Peyer's patch (tissue), 4 donors: ENCODE data around the gene OR2A12.

Experiments
- POLR2A ChIP-seq, 2 donors: fragments of 450-650 bp; IDR thresholded peaks; one replicate each; pipeline ENCODE4 v1.5.1; 2017; ENCODE audit warnings: antibody characterized with exemption in 2 of 2, mild to moderate bottlenecking in 2 of 2, moderate library complexity in 2 of 2
- TF ChIP-seq, protein P1 (sequence below), 6 experiments: fragments of 450-650 bp in 4 of 6; fragments of 200-600 bp in 2 of 6; sonication (generic) in 1 of 6; IDR thresholded peaks; one replicate each; pipeline ENCODE4 v1.5.1; 2017 to 2019; ENCODE audit warnings: antibody characterized with exemption in 6 of 6, mild to moderate bottlenecking in 3 of 6, moderate library complexity in 1 of 6

DNA sequence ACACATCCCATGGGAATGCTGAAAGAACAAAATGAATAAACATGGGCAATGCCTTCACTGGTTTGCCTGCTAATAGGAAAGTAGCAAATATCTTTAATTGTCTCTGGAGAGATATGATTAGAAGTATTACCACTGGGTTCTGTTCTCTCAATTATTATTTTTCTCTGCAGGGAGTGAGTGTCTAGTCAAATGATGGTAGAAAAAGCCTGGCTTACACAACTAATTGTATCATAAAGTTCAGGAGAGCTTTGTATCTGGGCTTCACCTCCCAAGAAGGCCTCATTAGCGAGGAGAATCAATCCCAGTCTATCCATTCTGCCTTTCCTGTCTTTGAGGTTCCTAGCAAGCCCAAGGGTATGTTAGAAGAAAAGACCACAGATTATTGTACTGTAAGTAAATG lies 36.8 kb downstream of the OR2A12 start, which contains the start of gene OR2A14:
- TF ChIP-seq, protein P1, sequence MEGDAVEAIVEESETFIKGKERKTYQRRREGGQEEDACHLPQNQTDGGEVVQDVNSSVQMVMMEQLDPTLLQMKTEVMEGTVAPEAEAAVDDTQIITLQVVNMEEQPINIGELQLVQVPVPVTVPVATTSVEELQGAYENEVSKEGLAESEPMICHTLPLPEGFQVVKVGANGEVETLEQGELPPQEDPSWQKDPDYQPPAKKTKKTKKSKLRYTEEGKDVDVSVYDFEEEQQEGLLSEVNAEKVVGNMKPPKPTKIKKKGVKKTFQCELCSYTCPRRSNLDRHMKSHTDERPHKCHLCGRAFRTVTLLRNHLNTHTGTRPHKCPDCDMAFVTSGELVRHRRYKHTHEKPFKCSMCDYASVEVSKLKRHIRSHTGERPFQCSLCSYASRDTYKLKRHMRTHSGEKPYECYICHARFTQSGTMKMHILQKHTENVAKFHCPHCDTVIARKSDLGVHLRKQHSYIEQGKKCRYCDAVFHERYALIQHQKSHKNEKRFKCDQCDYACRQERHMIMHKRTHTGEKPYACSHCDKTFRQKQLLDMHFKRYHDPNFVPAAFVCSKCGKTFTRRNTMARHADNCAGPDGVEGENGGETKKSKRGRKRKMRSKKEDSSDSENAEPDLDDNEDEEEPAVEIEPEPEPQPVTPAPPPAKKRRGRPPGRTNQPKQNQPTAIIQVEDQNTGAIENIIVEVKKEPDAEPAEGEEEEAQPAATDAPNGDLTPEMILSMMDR (IDR thresholded peaks at IDR 0.05), result no peak
- TF ChIP-seq POLR2A (IDR thresholded peaks at IDR 0.05), result no peak
